Spleen (tissue), 11 donors: Measurements from ENCODE around the gene GLYR1. TPM values are rescaled to one million over a fixed set of nuclear protein-coding genes. Genes with fewer than 3 reads are reported as not detected.

Source experiments
- DNase-seq: peaks from one replicate; pipeline ENCODE4 v3.0.0-alpha.2; 2020
- H3K27ac ChIP-seq, 8 donors: fragments of 200-600 bp; sonication (generic) in 7 of 8; 1 replicate in 4 of 8; 2 replicates in 4 of 8; pipeline versions ENCODE4 v1.5.0 to v1.8.0; 2016 to 2021; ENCODE audit warnings: inconsistent platforms in 4 of 8, mild to moderate bottlenecking in 4 of 8, moderate library complexity in 1 of 8
- H3K27me3 ChIP-seq, 7 donors: fragments of 200-600 bp; sonication (generic) in 6 of 7; replicated peaks in 1 of 7; 1 replicate in 4 of 7; 2 replicates in 3 of 7; pipeline versions ENCODE4 v1.5.0 to v1.8.0; 2016 to 2021; ENCODE audit warnings: inconsistent platforms in 3 of 7, mild to moderate bottlenecking in 1 of 7
- H3K36me3 ChIP-seq, 6 donors: fragments of 200-600 bp; sonication (generic) in 5 of 6; 1 replicate in 4 of 6; 2 replicates in 2 of 6; pipeline versions ENCODE4 v1.5.0 to v1.8.0; 2016 to 2021; ENCODE audit warnings: inconsistent platforms in 2 of 6
- H3K4me1 ChIP-seq, 6 donors: fragments of 200-600 bp; sonication (generic) in 5 of 6; 1 replicate in 3 of 6; 2 replicates in 3 of 6; pipeline versions ENCODE4 v1.5.0 to v1.8.0; 2016 to 2021; ENCODE audit warnings: inconsistent platforms in 3 of 6
- H3K4me3 ChIP-seq, 8 donors: fragments of 200-600 bp; sonication (generic) in 7 of 8; 1 replicate in 4 of 8; 2 replicates in 4 of 8; pipeline versions ENCODE4 v1.5.0 to v1.8.0; 2016 to 2021; ENCODE audit warnings: inconsistent platforms in 4 of 8, mild to moderate bottlenecking in 4 of 8, moderate library complexity in 2 of 8
- H3K9me3 ChIP-seq, 8 donors: fragments of 200-600 bp; sonication (generic) in 7 of 8; 1 replicate in 4 of 8; 2 replicates in 4 of 8; pipeline versions ENCODE4 v1.5.0 to v1.8.0; 2016 to 2021; ENCODE audit warnings: inconsistent platforms in 4 of 8
- CTCF ChIP-seq, 11 experiments: fragments of 200-600 bp in 7 of 11; fragments of 450-650 bp in 4 of 11; sonication (generic) in 4 of 11; IDR thresholded peaks in 8 of 11; conservative IDR thresholded peaks in 3 of 11; 1 replicate in 7 of 11; 2 replicates in 4 of 11; pipeline versions ENCODE4 v1.4.0 to v1.8.0; 2016 to 2021; ENCODE audit warnings: antibody characterized with exemption in 11 of 11, inconsistent platforms in 4 of 11, mild to moderate bottlenecking in 1 of 11
- POLR2A ChIP-seq, 3 donors: fragments of 450-650 bp; IDR thresholded peaks; one replicate each; pipeline ENCODE4 v1.5.1; 2017; ENCODE audit warnings: antibody characterized with exemption in 3 of 3, mild to moderate bottlenecking in 1 of 3
- POLR2AphosphoS5 ChIP-seq, 3 donors: sonication (generic); formaldehyde crosslinking; IDR thresholded peaks; one replicate each; pipeline ENCODE4 v1.5.1; 2017; ENCODE audit warnings: antibody characterized with exemption in 3 of 3
- WGBS, 5 donors: extraction: QIAGEN DNeasy Blood & Tissue Kit in 3 of 5; methylation state at CpG; one replicate each; pipeline versions ENCODE4 v1.1.5 to v1.1.7; 2013 to 2018; 5-methylcytosine and 5-hydroxymethylcytosine counted together
- intact Hi-C: fragments of 100-400 bp; cut with DNase I; formaldehyde crosslinking; loops from one replicate; pipeline ENCODE4 v1.15.0; 2023; ENCODE audit warnings: low total_unique reads
- polyA plus RNA-seq, 3 donors: library from polyadenylated mRNA; stranded (reverse); fragments of 200-250 nt; gene quantifications; one replicate each; pipeline ENCODE4 v1.2.1, GENCODE V29; 2013
- total RNA-seq, 7 donors: library from RNA; depleted of rRNA in 3 of 7; stranded (reverse); fragments of >200 nt in 3 of 7; fragmentation: NEBNext Ultra II Directional in 4 of 7; extraction: Animal tissue kit (Norgen Biotek cat#: 25700) in 4 of 7; gene quantifications; one replicate each; pipeline versions ENCODE4 v1.1.0 to v1.2.1, GENCODE V29; 2016 to 2021
- donor health status: healthy with polysubstance abuse.
- donor health status: DM: no; HTN: no; CAD: no; lungs with moderate emphysema.
- donor health status: DM: no; HTN: no; CAD: no.
- donor health status: Bipolar disorder and iron deficiency.
- donor health status: healthy.
- donor health status: DM: no; HTN: no; CAD: no.
- donor health status: DM: yes; HTN: yes; CAD: no.

Gene GLYR1
- total and polyA plus RNA-seq, 10 donors = 26.6 to 117 (median 62.3) TPM

GRCh38 chr16:4826980-4827379 is 20.1 kb downstream of the GLYR1 start:
- peaks cover 4 to 100% (median 99%) of the 10 kb centered on the region in 6 donors for H3K36me3 ChIP-seq
- H3K4me3 ChIP-seq = no peak overlapping the region
- DNase-seq = no peak
- peaks cover 0 to under 1% (median 0%) of the 10 kb centered on the region in 6 donors for H3K4me1 ChIP-seq
- WGBS, 5 donors = 93 to 98% (median 95%) methylated on average over 10 of the region's 10 CpGs
- no peak overlapping the region for H3K27ac ChIP-seq
- intact Hi-C loops = no loop called here
- no peak for TF ChIP-seq POLR2A (IDR thresholded peaks at IDR 0.05)
- no peak for TF ChIP-seq POLR2AphosphoS5 (IDR thresholded peaks at IDR 0.05)
- no peak for TF ChIP-seq CTCF (IDR thresholded peaks at IDR 0.05 in 8 of 11, conservative IDR thresholded peaks at IDR 0.05 in 3 of 11)
- H3K9me3 ChIP-seq = no peaks in the 10 kb centered on the region
- H3K27me3 ChIP-seq = no peaks in the 10 kb centered on the region

GRCh38 chr16:4826526-4826925 is 20.6 kb downstream of the GLYR1 start:
- Histone ChIP-seq H3K4me1 (no peaks in the 10 kb centered on the region), H3K36me3 (peaks cover 4 to 100% (median 99%) of the 10 kb centered on the region in 6 donors), H3K27me3 (no peaks in the 10 kb centered on the region), H3K27ac (no peak overlapping the region), H3K9me3 (no peaks in the 10 kb centered on the region), H3K4me3 (no peak overlapping the region)
- no peak for TF ChIP-seq POLR2AphosphoS5 (IDR thresholded peaks at IDR 0.05)
- no peak for TF ChIP-seq CTCF (IDR thresholded peaks at IDR 0.05 in 8 of 11, conservative IDR thresholded peaks at IDR 0.05 in 3 of 11)
- intact Hi-C loops = no loop called here
- 94 to 99% (median 96%) methylated on average over 4 of the region's 4 CpGs for WGBS, 5 donors
- DNase-seq = no peak

GRCh38 chr16:4825196-4825595 is 21.9 kb downstream of the GLYR1 start:
- intact Hi-C loops = no loop called here
- DNase-seq = no peak
- WGBS, 5 donors = 93 to 96% (median 94%) methylated on average over 8 of the region's 8 CpGs
- Histone ChIP-seq H3K4me3 (no peak overlapping the region), H3K4me1 (no peaks in the 10 kb centered on the region), H3K9me3 (no peaks in the 10 kb centered on the region), H3K36me3 (peaks cover 0 to 100% (median 99%) of the 10 kb centered on the region in 6 donors), H3K27me3 (no peaks in the 10 kb centered on the region), H3K27ac (no peak overlapping the region)
- no peak for TF ChIP-seq POLR2AphosphoS5 (IDR thresholded peaks at IDR 0.05)
- no peak for TF ChIP-seq POLR2A (IDR thresholded peaks at IDR 0.05)
- TF ChIP-seq CTCF (IDR thresholded peaks at IDR 0.05 in 8 of 11, conservative IDR thresholded peaks at IDR 0.05 in 3 of 11) = no peak

- H3K4me3 ChIP-seq = no peak overlapping the region
- no peak overlapping the region for H3K27ac ChIP-seq
- no peaks in the 10 kb centered on the region for H3K9me3 ChIP-seq
- H3K27me3 ChIP-seq = no peaks in the 10 kb centered on the region
- 94 to 98% (median 96%) methylated on average over 6 of the region's 6 CpGs for WGBS, 5 donors
- intact Hi-C loops = no loop called here
- H3K36me3 ChIP-seq = peaks cover 0 to 100% (median 97%) of the 10 kb centered on the region in 6 donors
- no peak for TF ChIP-seq POLR2AphosphoS5 (IDR thresholded peaks at IDR 0.05)
- no peak for TF ChIP-seq CTCF (IDR thresholded peaks at IDR 0.05 in 8 of 11, conservative IDR thresholded peaks at IDR 0.05 in 3 of 11)
- no peak for TF ChIP-seq POLR2A (IDR thresholded peaks at IDR 0.05)
- no peaks in the 10 kb centered on the region for H3K4me1 ChIP-seq
- DNase-seq = peak; percentile 10
Measured at GRCh38 chr16:4820652-4821051, 26.4 kb downstream of the GLYR1 start.
